Measurements from ENCODE around the gene MCEE.

DNA sequence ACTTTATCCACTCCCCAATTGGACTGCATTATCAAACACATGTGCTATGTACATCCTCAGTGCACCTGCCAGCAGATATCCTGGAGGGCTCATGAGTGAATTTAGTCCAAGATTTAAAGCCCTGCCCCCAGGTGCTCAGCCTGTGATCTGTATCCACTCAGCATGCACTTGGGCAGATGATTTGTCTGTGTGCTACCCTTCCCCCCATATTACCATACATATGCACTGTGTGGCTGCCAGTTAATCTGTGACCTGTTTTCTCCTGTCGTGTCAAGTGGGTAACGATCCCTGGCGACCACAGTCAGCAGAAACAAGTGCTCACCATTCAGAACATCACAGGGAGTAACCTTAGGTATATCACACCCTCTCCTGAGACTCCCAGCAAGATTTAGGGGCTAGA, 51.4 kb downstream of the MCEE start:
- TF ChIP-seq, protein P1, sequence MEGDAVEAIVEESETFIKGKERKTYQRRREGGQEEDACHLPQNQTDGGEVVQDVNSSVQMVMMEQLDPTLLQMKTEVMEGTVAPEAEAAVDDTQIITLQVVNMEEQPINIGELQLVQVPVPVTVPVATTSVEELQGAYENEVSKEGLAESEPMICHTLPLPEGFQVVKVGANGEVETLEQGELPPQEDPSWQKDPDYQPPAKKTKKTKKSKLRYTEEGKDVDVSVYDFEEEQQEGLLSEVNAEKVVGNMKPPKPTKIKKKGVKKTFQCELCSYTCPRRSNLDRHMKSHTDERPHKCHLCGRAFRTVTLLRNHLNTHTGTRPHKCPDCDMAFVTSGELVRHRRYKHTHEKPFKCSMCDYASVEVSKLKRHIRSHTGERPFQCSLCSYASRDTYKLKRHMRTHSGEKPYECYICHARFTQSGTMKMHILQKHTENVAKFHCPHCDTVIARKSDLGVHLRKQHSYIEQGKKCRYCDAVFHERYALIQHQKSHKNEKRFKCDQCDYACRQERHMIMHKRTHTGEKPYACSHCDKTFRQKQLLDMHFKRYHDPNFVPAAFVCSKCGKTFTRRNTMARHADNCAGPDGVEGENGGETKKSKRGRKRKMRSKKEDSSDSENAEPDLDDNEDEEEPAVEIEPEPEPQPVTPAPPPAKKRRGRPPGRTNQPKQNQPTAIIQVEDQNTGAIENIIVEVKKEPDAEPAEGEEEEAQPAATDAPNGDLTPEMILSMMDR (IDR thresholded peaks at IDR 0.05; ENCODE audit: low read length), result no peak
- no peak for TF ChIP-seq EZH2 (IDR thresholded peaks at IDR 0.05; ENCODE audit: borderline replicate concordance, low read length)

Data from OCI-LY1 (cell line).